HCT116 (cell line): ENCODE measurements around the gene BACH1. TPM values are rescaled to one million over a fixed set of nuclear protein-coding genes. Genes with fewer than 3 reads are reported as not detected.

Experiments used
- ATAC-seq: fragments of 200-7000 bp; cut with Tn5 transposase; 2 replicates; pipeline ENCODE4 v1.9.1; 2020; ENCODE audit warnings: mild to moderate bottlenecking, moderate library complexity
- BruUV-seq: library from RNA; stranded (reverse); fragments of 400-500 nt; replicated peaks from 2 replicates; lab custom pipeline; 2021; lab: Mats Ljungman, UMichigan
- CTCF ChIA-PET: fragments of 300-600 bp; sonication (Branson Sonifier 250); formaldehyde crosslinking; loops from one replicate; lab custom pipeline; 2021; ENCODE audit warnings: antibody characterized with exemption; lab: Charles Lee
- POLR2A ChIA-PET: fragments of 300-600, 350-600 bp; sonication (Branson Sonifier 250); formaldehyde crosslinking; loops from one replicate; lab custom pipeline; 2021; ENCODE audit warnings: antibody characterized with exemption; lab: Charles Lee
- RAD21 ChIA-PET, 2 experiments: fragments of 300-600 bp; sonication (Branson Sonifier 250); formaldehyde crosslinking; loops; one replicate each; lab custom pipeline; 2023; ENCODE audit warnings: low total read pairs in 2 of 2; ENCODE audit not compliant: uncharacterized antibody in 2 of 2, unreplicated experiment in 2 of 2, low non-redundant PET in 1 of 2; lab: Charles Lee
- DNase-seq: peaks from one replicate; pipeline ENCODE4 v3.0.0-alpha.2; 2010; ENCODE audit warnings: low read depth, low spot score
- H2AFZ ChIP-seq: fragments of 200-600 bp; shearing (Covaris generic), sonication (generic); 2 replicates; pipeline ENCODE4 v1.6.1; 2017; ENCODE audit warnings: low read depth, mixed run types, mixed read lengths, antibody characterized with exemption, low read length; ENCODE audit not compliant: poor library complexity, severe bottlenecking
- H3K27ac ChIP-seq: 2 replicates; pipeline ENCODE4 v1.5.1; 2012; ENCODE audit warnings: low read depth, low read length
- H3K27me3 ChIP-seq: fragments of 200-600 bp; sonication (generic); 2 replicates; pipeline ENCODE4 v1.6.1; 2016; ENCODE audit warnings: mixed run types, low read length, mixed read lengths; ENCODE audit not compliant: insufficient read depth
- H3K36me3 ChIP-seq, 2 experiments: fragments of 200-500 bp in 1 of 2; fragments of 200-600 bp in 1 of 2; sonication (Bioruptor generic) in 1 of 2; sonication (generic) in 1 of 2; 2 replicates each; pipeline versions ENCODE4 v1.5.1 to v1.6.1; 2014 to 2016; ENCODE audit warnings: low read length in 2 of 2, inconsistent platforms in 1 of 2, mixed read lengths in 1 of 2, mixed run types in 1 of 2; ENCODE audit not compliant: insufficient read depth in 2 of 2, control insufficient read depth in 1 of 2
- H3K4me1 ChIP-seq, 2 experiments: fragments of 200-600 bp in 1 of 2; sonication (generic) in 1 of 2; 2 replicates each; pipeline versions ENCODE4 v1.5.1 to v1.6.1; 2012 to 2017; ENCODE audit warnings: low read length in 2 of 2, inconsistent platforms in 1 of 2, mild to moderate bottlenecking in 1 of 2, mixed read lengths in 1 of 2, mixed run types in 1 of 2, moderate library complexity in 1 of 2; ENCODE audit not compliant: insufficient read depth in 2 of 2, control insufficient read depth in 1 of 2
- H3K4me2 ChIP-seq: fragments of 200-600 bp; sonication (generic); 2 replicates; pipeline ENCODE4 v1.6.1; 2017; ENCODE audit warnings: mixed run types, low read length, mixed read lengths
- H3K4me3 ChIP-seq, 2 experiments: fragments of 200-600 bp in 1 of 2; sonication (generic) in 1 of 2; replicated peaks in 1 of 2; 2 replicates each; pipeline ENCODE4 v1.5.1; 2011 to 2016; ENCODE audit warnings: low read length in 2 of 2, control low read depth in 1 of 2, low read depth in 1 of 2, mild to moderate bottlenecking in 1 of 2, mixed read lengths in 1 of 2, mixed run types in 1 of 2
- H3K79me2 ChIP-seq: fragments of 200-600 bp; sonication (generic); 2 replicates; pipeline ENCODE4 v1.6.1; 2017; ENCODE audit warnings: mild to moderate bottlenecking, mixed run types, low read length, moderate library complexity, mixed read lengths; ENCODE audit not compliant: insufficient read depth
- H3K9ac ChIP-seq: fragments of 200-600 bp; sonication (generic); 2 replicates; pipeline ENCODE4 v1.6.1; 2016; ENCODE audit warnings: low read length, mixed read lengths
- H3K9me2 ChIP-seq: fragments of 200-600 bp; sonication (generic), shearing (Covaris generic); 2 replicates; pipeline ENCODE4 v1.6.1; 2017; ENCODE audit warnings: mixed run types, mild to moderate bottlenecking, moderate library complexity; ENCODE audit not compliant: insufficient read depth
- H3K9me3 ChIP-seq, 2 experiments: fragments of 200-500 bp in 1 of 2; fragments of 200-600 bp in 1 of 2; sonication (Bioruptor generic) in 1 of 2; sonication (generic) in 1 of 2; 2 replicates each; pipeline ENCODE4 v1.6.1; 2014 to 2017; ENCODE audit warnings: low read length in 2 of 2, mixed read lengths in 2 of 2, inconsistent platforms in 1 of 2, low read depth in 1 of 2, mild to moderate bottlenecking in 1 of 2, mixed run types in 1 of 2, moderate library complexity in 1 of 2; ENCODE audit not compliant: control insufficient read depth in 1 of 2, insufficient read depth in 1 of 2
- H4K20me1 ChIP-seq: fragments of 200-600 bp; sonication (generic), shearing (Covaris generic); 2 replicates; pipeline ENCODE4 v1.6.1; 2017; ENCODE audit warnings: mixed run types, mild to moderate bottlenecking, moderate library complexity; ENCODE audit not compliant: insufficient read depth
- CBX3 ChIP-seq: IDR thresholded peaks from 2 replicates; pipeline ENCODE4 v1.6.1; 2012; ENCODE audit warnings: low read depth
- CEBPB ChIP-seq: IDR thresholded peaks from 2 replicates; pipeline ENCODE4 v1.6.1; 2012; ENCODE audit warnings: low read depth
- EGR1 ChIP-seq: IDR thresholded peaks from 2 replicates; pipeline ENCODE4 v1.6.1; 2012; ENCODE audit warnings: low read depth
- ELF1 ChIP-seq: IDR thresholded peaks from 2 replicates; pipeline ENCODE4 v1.6.1; 2012; ENCODE audit warnings: low read depth, borderline replicate concordance
- EZH2 ChIP-seq: fragments of 200-600 bp; sonication (generic); IDR thresholded peaks from 2 replicates; pipeline ENCODE4 v1.6.1; 2017; ENCODE audit warnings: antibody characterized with exemption, mixed run types
- FOSL1 ChIP-seq: IDR thresholded peaks from 2 replicates; pipeline ENCODE4 v1.6.1; 2012; ENCODE audit warnings: low read depth
- MAX ChIP-seq: IDR thresholded peaks from 2 replicates; pipeline ENCODE4 v1.6.1; 2012
- POLR2A ChIP-seq: IDR thresholded peaks from 2 replicates; pipeline ENCODE4 v1.7.0; 2011; ENCODE audit warnings: borderline replicate concordance; ENCODE audit not compliant: insufficient read depth, insufficient read length; ENCODE audit errors: extremely low read depth
- POLR2AphosphoS5 ChIP-seq: IDR thresholded peaks from 2 replicates; pipeline ENCODE4 v1.6.1; 2011; ENCODE audit warnings: mild to moderate bottlenecking, low read depth, low read length, moderate library complexity
- RAD21 ChIP-seq: IDR thresholded peaks from 2 replicates; pipeline ENCODE4 v1.6.1; 2012; ENCODE audit warnings: low read depth, mild to moderate bottlenecking
- SIN3A ChIP-seq: IDR thresholded peaks from 2 replicates; pipeline ENCODE4 v1.6.1; 2012; ENCODE audit warnings: low read depth
- SP1 ChIP-seq: IDR thresholded peaks from 2 replicates; pipeline ENCODE4 v1.6.1; 2012; ENCODE audit warnings: low read depth
- SRF ChIP-seq: IDR thresholded peaks from 2 replicates; pipeline ENCODE4 v1.6.1; 2012; ENCODE audit warnings: low read depth
- TCF7L2 ChIP-seq: IDR thresholded peaks from 2 replicates; pipeline ENCODE4 v1.7.0; 2011; ENCODE audit warnings: borderline replicate concordance, inconsistent platforms; ENCODE audit not compliant: insufficient read depth, insufficient read length; ENCODE audit errors: extremely low read depth
- YY1 ChIP-seq: IDR thresholded peaks from 2 replicates; pipeline ENCODE4 v1.6.1; 2011; ENCODE audit warnings: low read length, low read depth, moderate library complexity, mild to moderate bottlenecking; ENCODE audit not compliant: insufficient replicate concordance; ENCODE audit errors: extremely low read depth
- ZBTB33 ChIP-seq: IDR thresholded peaks from 2 replicates; pipeline ENCODE4 v1.6.1; 2011; ENCODE audit warnings: mild to moderate bottlenecking, low read length, moderate library complexity; ENCODE audit not compliant: insufficient replicate concordance; ENCODE audit errors: extremely low read depth
- ZFX ChIP-seq: fragments of 450-650 bp; IDR thresholded peaks from 2 replicates; pipeline ENCODE4 v1.6.1; 2017
- ZNF274 ChIP-seq: fragments of 200-500 bp; sonication (Bioruptor generic); IDR thresholded peaks from 2 replicates; pipeline ENCODE4 v1.6.1; 2014; ENCODE audit warnings: mild to moderate bottlenecking, low read depth, low read length, inconsistent platforms
- intact Hi-C: fragments of 100-400 bp; cut with micrococcal nuclease; formaldehyde crosslinking; loops from 2 replicates; pipeline ENCODE4 v1.10.0; 2022
- total RNA-seq: library from RNA; stranded (reverse); gene quantifications from one replicate; pipeline ENCODE4 v1.2.1, GENCODE V29; 2021; ENCODE audit not compliant: unreplicated experiment

BACH1 gene
- total RNA-seq, 1 experiment from 2014 or later, result 28.4 TPM

GRCh38 chr21:29334717-29335428 lies 36.2 kb downstream of the BACH1 start:
- BruUV-seq, result no TSS peak
- Histone ChIP-seq H3K27ac (no peak overlapping the region), H3K9me2 (no peaks in the 10 kb centered on the region), H3K27me3 (no peaks in the 10 kb centered on the region), H3K4me2 (no peak overlapping the region), H3K9ac (no peak overlapping the region), H2AFZ (no peak overlapping the region), H3K36me3 (no peaks in the 10 kb centered on the region; a peak in 1 of 4 replicates), H3K79me2 (peaks cover 35% of the 10 kb centered on the region; the same call in 1 of the 2 replicates), H3K9me3 (no peaks in the 10 kb centered on the region), H3K4me3 (no peak overlapping the region), H3K4me1 (peaks cover 0 to 8% of the 10 kb centered on the region in 2 experiments; a peak in 1 of 4 replicates), H4K20me1 (no peaks in the 10 kb centered on the region)
- ChIA-PET RAD21 (no interaction called here), POLR2A (no interaction called here), CTCF (interaction anchor here (1.0 to 1.1 kb wide), 2 partner anchors 14 to 170 kb away, joined by 4 to 5 read pairs; no protein-coding TSS in a partner anchor)
- intact Hi-C loops, result no loop called here
- ATAC-seq (no peak), DNase-seq (no peak)
- TF ChIP-seq EGR1 (no peak), EZH2 (no peak), SP1 (no peak), RAD21 (no peak), ELF1 (no peak), ZBTB33 (no peak), YY1 (no peak), POLR2A (no peak), POLR2AphosphoS5 (no peak), CBX3 (no peak), SIN3A (no peak), CEBPB (no peak), MAX (no peak), FOSL1 (no peak), ZFX (no peak), ZNF274 (no peak), SRF (no peak), TCF7L2 (no peak)
